HEK293 (cell line): Measurements from ENCODE around the gene HADHA.
"Not testable (repeated sequence)": the region's sequence is repeated elsewhere in the genome, so short reads cannot be mapped to it uniquely, and the experiment has no call there.

Experiments used
- CTCF ChIA-PET: fragments of 350-600 bp; formaldehyde crosslinking; extraction: SDS; loops from one replicate; lab custom pipeline; 2021; ENCODE audit warnings: antibody characterized with exemption; lab: Yijun Ruan, JAX
- POLR2A ChIA-PET: fragments of 300-600 bp; formaldehyde crosslinking; extraction: SDS; loops from one replicate; lab custom pipeline; 2020; ENCODE audit warnings: antibody characterized with exemption, inconsistent platforms; lab: Yijun Ruan, JAX
- H3K27ac ChIP-seq: fragments of 200-500 bp; sonication (Bioruptor generic); 2 replicates; pipeline ENCODE4 v1.5.1; 2014; ENCODE audit warnings: low read depth, low read length, control low read depth, inconsistent platforms; ENCODE audit errors: extremely low read depth
- H3K36me3 ChIP-seq, 2 experiments: fragments of 200-500 bp in 1 of 2; sonication (Bioruptor generic) in 1 of 2; 1 replicate in 1 of 2; 2 replicates in 1 of 2; pipeline ENCODE4 v1.5.1; 2014 to 2017; ENCODE audit warnings: inconsistent platforms in 2 of 2, low read length in 2 of 2; ENCODE audit not compliant: control insufficient read depth in 2 of 2, insufficient read depth in 1 of 2
- H3K4me1 ChIP-seq: fragments of 200-500 bp; sonication (Bioruptor generic); 2 replicates; pipeline ENCODE4 v1.5.1; 2014; ENCODE audit warnings: mild to moderate bottlenecking, low read length, inconsistent platforms; ENCODE audit not compliant: control insufficient read depth, insufficient read depth
- H3K4me3 ChIP-seq: 2 replicates; pipeline ENCODE4 v1.5.1; 2011; ENCODE audit warnings: low read depth, mild to moderate bottlenecking, control low read depth, low read length, moderate library complexity
- H3K9me3 ChIP-seq: fragments of 200-500 bp; sonication (Bioruptor generic); 2 replicates; pipeline ENCODE4 v1.5.1; 2014; ENCODE audit warnings: low read depth, low read length, inconsistent platforms; ENCODE audit not compliant: control insufficient read depth, insufficient read depth
- GLI2 ChIP-seq: fragments of 450-650 bp; formaldehyde crosslinking; IDR thresholded peaks from 2 replicates; pipeline ENCODE4; 2017; ENCODE audit warnings: missing biosample characterization, missing genetic modification characterization, low read depth, borderline replicate concordance
- MZF1 ChIP-seq: fragments of 450-650 bp; formaldehyde crosslinking; IDR thresholded peaks from 2 replicates; pipeline ENCODE4 v1.5.1; 2017; ENCODE audit warnings: missing biosample characterization, missing genetic modification characterization, borderline replicate concordance
- PRDM1 ChIP-seq: fragments of 450-650 bp; formaldehyde crosslinking; IDR thresholded peaks from 2 replicates; pipeline ENCODE4; 2016; ENCODE audit warnings: missing biosample characterization, missing genetic modification characterization
- SETDB1 ChIP-seq: IDR thresholded peaks from one replicate; pipeline ENCODE4 v1.6.1; 2017; ENCODE audit warnings: mild to moderate bottlenecking, low read length, moderate library complexity, mixed read lengths; ENCODE audit not compliant: insufficient read length
- TRIM28 ChIP-seq: IDR thresholded peaks from 2 replicates; pipeline ENCODE4 v1.6.1; 2011; ENCODE audit warnings: low read length, control low read depth, borderline replicate concordance
- YY2 ChIP-seq: fragments of 450-650 bp; formaldehyde crosslinking; IDR thresholded peaks from 2 replicates; pipeline ENCODE4 v1.5.1; 2016; ENCODE audit warnings: missing biosample characterization, missing genetic modification characterization
- ZBTB20 ChIP-seq: fragments of 450-650 bp; formaldehyde crosslinking; IDR thresholded peaks from 2 replicates; pipeline ENCODE4 v1.5.1; 2016; ENCODE audit warnings: missing biosample characterization, missing genetic modification characterization
- ZEB2 ChIP-seq: fragments of 450-650 bp; formaldehyde crosslinking; IDR thresholded peaks from 2 replicates; pipeline ENCODE4 v1.5.1; 2016; ENCODE audit warnings: missing biosample characterization, missing genetic modification characterization
- ZNF302 ChIP-seq: fragments of 450-650 bp; formaldehyde crosslinking; IDR thresholded peaks from 2 replicates; pipeline ENCODE4 v1.5.1; 2016; ENCODE audit warnings: missing biosample characterization, missing genetic modification characterization, low read depth
- ZNF335 ChIP-seq: fragments of 450-650 bp; formaldehyde crosslinking; conservative IDR thresholded peaks from 2 replicates; pipeline ENCODE4 v1.5.1; 2016; ENCODE audit warnings: missing biosample characterization, missing genetic modification characterization
- ZNF501 ChIP-seq: fragments of 450-650 bp; formaldehyde crosslinking; IDR thresholded peaks from 2 replicates; pipeline ENCODE4 v1.5.1; 2016; ENCODE audit warnings: missing biosample characterization, missing genetic modification characterization
- ZNF555 ChIP-seq: fragments of 450-650 bp; formaldehyde crosslinking; conservative IDR thresholded peaks from 2 replicates; pipeline ENCODE4 v1.5.1; 2017; ENCODE audit warnings: missing biosample characterization, mild to moderate bottlenecking, missing genetic modification characterization, inconsistent platforms
- ZNF600 ChIP-seq: fragments of 450-650 bp; formaldehyde crosslinking; IDR thresholded peaks from 2 replicates; pipeline ENCODE4 v1.5.1; 2016; ENCODE audit warnings: missing biosample characterization, missing genetic modification characterization
- ZNF768 ChIP-seq: fragments of 450-650 bp; formaldehyde crosslinking; IDR thresholded peaks from 2 replicates; pipeline ENCODE4 v1.5.1; 2018; ENCODE audit warnings: missing biosample characterization, mild to moderate bottlenecking, missing genetic modification characterization
- ZNF837 ChIP-seq: fragments of 450-650 bp; formaldehyde crosslinking; IDR thresholded peaks from 2 replicates; pipeline ENCODE4 v1.5.1; 2016; ENCODE audit warnings: missing biosample characterization, missing genetic modification characterization
- TF ChIP-seq, protein P1 (sequence below): fragments of 450-650 bp; formaldehyde crosslinking; conservative IDR thresholded peaks from 2 replicates; pipeline ENCODE4 v1.5.1; 2016; ENCODE audit warnings: low read depth, missing biosample characterization, missing genetic modification characterization
- TF ChIP-seq, protein P2 (sequence below): fragments of 450-650 bp; formaldehyde crosslinking; IDR thresholded peaks from 2 replicates; pipeline ENCODE4 v1.5.1; 2017; ENCODE audit warnings: missing biosample characterization, missing genetic modification characterization
- TF ChIP-seq, protein P3 (sequence below): fragments of 450-650 bp; formaldehyde crosslinking; IDR thresholded peaks from 2 replicates; pipeline ENCODE4 v1.5.1; 2016; ENCODE audit warnings: missing biosample characterization, missing genetic modification characterization

HADHA gene

GRCh38 chr2:26268213-26268612 is 23.8 kb upstream of the HADHA start:
- TF ChIP-seq ZNF335 (tag by site-specific recombination) (no peak), SETDB1 (no peak), MZF1 (no peak), ZEB2 (tag by site-specific recombination) (no peak), ZNF501 (no peak)
- POLR2A ChIA-PET = no interaction called here
- peaks cover 4 to 12% of the 10 kb centered on the region in 2 experiments for H3K36me3 ChIP-seq
- no peaks in the 10 kb centered on the region for H3K4me1 ChIP-seq
- H3K4me3 ChIP-seq = no peak overlapping the region
- H3K27ac ChIP-seq = no peak overlapping the region
- CTCF ChIA-PET = no interaction called here
- no peaks in the 10 kb centered on the region for H3K9me3 ChIP-seq

DNA sequence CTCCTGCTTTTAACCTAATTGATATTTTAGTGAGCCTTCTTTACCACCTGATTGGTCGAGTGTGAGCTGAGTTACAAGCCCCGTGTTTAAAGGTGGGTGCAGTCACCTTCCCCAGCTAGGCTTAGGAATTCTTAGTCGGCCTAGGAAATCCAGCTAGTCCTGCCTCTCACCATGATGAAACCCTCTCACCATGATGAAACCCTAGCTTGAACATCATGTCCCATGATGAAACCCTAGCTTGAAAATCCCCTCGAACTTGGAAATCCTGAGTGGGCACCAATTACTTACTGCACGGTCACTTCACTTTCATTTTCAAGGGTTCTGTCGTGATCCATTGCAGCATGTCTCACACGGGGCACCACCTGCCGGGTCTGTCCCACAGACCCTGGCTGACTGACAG is 14.4 kb upstream of the HADHA start:
- H3K4me1 ChIP-seq, H3K9me3 ChIP-seq, POLR2A ChIA-PET, CTCF ChIA-PET, H3K27ac ChIP-seq, H3K4me3 ChIP-seq: not testable (repeated sequence)
- H3K36me3 ChIP-seq = peaks cover 3 to 34% of the 10 kb centered on the region in 2 experiments; a peak in 2 of 3 replicates

- Histone ChIP-seq H3K9me3 (no peaks in the 10 kb centered on the region), H3K36me3 (peaks cover 3 to 27% of the 10 kb centered on the region in 2 experiments; a peak in 2 of 3 replicates), H3K4me3 (no peak overlapping the region), H3K27ac (no peak overlapping the region), H3K4me1 (no peaks in the 10 kb centered on the region)
- CTCF ChIA-PET = interaction anchor here (0.6 kb wide), 1 partner anchor 300 kb away, joined by 3 read pairs; no protein-coding TSS in a partner anchor
- TF ChIP-seq YY2 (tag by site-specific recombination) (no peak), ZNF600 (tag by site-specific recombination) (no peak), ZNF768 (tag by site-specific recombination) (no peak), ZNF837 (tag by site-specific recombination) (no peak), ZBTB20 (no peak), ZNF555 (tag by site-specific recombination) (no peak), ZNF302 (tag by site-specific recombination) (no peak), PRDM1 (tag by site-specific recombination) (no peak), GLI2 (tag by site-specific recombination) (no peak), TRIM28 (no peak)
- TF ChIP-seq, protein P1, sequence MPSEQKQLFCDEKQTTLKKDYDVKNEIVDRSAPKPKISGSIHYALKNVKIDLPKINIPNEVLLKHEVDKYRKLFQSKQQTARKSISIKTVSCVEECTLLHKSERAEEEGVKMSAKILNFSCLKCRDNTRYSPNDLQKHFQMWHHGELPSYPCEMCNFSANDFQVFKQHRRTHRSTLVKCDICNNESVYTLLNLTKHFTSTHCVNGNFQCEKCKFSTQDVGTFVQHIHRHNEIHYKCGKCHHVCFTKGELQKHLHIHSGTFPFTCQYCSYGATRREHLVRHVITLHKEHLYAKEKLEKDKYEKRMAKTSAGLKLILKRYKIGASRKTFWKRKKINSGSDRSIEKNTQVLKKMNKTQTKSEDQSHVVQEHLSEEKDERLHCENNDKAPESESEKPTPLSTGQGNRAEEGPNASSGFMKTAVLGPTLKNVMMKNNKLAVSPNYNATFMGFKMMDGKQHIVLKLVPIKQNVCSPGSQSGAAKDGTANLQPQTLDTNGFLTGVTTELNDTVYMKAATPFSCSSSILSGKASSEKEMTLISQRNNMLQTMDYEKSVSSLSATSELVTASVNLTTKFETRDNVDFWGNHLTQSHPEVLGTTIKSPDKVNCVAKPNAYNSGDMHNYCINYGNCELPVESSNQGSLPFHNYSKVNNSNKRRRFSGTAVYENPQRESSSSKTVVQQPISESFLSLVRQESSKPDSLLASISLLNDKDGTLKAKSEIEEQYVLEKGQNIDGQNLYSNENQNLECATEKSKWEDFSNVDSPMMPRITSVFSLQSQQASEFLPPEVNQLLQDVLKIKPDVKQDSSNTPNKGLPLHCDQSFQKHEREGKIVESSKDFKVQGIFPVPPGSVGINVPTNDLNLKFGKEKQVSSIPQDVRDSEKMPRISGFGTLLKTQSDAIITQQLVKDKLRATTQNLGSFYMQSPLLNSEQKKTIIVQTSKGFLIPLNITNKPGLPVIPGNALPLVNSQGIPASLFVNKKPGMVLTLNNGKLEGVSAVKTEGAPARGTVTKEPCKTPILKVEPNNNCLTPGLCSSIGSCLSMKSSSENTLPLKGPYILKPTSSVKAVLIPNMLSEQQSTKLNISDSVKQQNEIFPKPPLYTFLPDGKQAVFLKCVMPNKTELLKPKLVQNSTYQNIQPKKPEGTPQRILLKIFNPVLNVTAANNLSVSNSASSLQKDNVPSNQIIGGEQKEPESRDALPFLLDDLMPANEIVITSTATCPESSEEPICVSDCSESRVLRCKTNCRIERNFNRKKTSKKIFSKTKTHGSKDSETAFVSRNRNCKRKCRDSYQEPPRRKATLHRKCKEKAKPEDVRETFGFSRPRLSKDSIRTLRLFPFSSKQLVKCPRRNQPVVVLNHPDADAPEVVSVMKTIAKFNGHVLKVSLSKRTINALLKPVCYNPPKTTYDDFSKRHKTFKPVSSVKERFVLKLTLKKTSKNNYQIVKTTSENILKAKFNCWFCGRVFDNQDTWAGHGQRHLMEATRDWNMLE = no peak
- TF ChIP-seq, protein P2, sequence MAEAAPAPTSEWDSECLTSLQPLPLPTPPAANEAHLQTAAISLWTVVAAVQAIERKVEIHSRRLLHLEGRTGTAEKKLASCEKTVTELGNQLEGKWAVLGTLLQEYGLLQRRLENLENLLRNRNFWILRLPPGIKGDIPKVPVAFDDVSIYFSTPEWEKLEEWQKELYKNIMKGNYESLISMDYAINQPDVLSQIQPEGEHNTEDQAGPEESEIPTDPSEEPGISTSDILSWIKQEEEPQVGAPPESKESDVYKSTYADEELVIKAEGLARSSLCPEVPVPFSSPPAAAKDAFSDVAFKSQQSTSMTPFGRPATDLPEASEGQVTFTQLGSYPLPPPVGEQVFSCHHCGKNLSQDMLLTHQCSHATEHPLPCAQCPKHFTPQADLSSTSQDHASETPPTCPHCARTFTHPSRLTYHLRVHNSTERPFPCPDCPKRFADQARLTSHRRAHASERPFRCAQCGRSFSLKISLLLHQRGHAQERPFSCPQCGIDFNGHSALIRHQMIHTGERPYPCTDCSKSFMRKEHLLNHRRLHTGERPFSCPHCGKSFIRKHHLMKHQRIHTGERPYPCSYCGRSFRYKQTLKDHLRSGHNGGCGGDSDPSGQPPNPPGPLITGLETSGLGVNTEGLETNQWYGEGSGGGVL = no peak
- TF ChIP-seq, protein P3, sequence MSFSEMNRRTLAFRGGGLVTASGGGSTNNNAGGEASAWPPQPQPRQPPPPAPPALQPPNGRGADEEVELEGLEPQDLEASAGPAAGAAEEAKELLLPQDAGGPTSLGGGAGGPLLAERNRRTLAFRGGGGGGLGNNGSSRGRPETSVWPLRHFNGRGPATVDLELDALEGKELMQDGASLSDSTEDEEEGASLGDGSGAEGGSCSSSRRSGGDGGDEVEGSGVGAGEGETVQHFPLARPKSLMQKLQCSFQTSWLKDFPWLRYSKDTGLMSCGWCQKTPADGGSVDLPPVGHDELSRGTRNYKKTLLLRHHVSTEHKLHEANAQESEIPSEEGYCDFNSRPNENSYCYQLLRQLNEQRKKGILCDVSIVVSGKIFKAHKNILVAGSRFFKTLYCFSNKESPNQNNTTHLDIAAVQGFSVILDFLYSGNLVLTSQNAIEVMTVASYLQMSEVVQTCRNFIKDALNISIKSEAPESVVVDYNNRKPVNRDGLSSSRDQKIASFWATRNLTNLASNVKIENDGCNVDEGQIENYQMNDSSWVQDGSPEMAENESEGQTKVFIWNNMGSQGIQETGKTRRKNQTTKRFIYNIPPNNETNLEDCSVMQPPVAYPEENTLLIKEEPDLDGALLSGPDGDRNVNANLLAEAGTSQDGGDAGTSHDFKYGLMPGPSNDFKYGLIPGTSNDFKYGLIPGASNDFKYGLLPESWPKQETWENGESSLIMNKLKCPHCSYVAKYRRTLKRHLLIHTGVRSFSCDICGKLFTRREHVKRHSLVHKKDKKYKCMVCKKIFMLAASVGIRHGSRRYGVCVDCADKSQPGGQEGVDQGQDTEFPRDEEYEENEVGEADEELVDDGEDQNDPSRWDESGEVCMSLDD (tag by site-specific recombination) = no peak
- POLR2A ChIA-PET = no interaction called here
These were observed 11.4 kb upstream of the HADHA start for GRCh38 chr2:26255759-26256384.
